DMS79 treated with DMSO at 0.1 percent for 48 hours (cell line): ENCODE results near the gene ZC3H8.

Source experiments
- DNase-seq: peaks from one replicate; lab custom pipeline; 2025; lab: John Stamatoyannopoulos, UW

The ZC3H8 gene

DNA sequence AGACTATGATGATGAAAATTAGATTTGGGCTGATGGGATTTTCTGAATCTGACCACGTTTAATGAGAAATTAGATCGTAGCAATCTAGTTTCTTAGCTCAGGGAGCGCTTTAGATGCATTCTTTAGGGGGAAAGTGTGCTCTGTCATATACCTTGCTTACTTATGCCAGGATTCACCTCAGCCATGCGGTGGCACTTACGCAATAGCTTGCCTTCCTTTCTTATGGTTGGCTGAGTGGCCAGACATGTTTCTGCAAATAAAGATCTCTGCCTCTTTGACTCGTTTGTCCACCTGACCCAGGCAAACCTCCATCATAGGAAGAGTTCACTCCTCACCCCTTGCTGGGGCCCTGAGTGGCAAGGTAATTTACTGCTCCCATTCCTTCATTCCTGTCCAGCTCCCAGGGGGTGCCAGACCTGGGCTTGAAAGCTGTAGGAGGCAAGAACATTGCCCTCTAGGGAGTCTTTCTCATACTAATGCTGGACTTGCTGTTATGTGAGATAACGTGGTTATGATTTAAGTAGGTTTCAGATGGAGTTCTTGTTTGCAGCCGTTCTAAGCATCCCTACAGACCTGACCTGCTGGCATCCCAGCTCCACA, 59.6 kb downstream of the ZC3H8 start:
- no peak for DNase-seq

DNA sequence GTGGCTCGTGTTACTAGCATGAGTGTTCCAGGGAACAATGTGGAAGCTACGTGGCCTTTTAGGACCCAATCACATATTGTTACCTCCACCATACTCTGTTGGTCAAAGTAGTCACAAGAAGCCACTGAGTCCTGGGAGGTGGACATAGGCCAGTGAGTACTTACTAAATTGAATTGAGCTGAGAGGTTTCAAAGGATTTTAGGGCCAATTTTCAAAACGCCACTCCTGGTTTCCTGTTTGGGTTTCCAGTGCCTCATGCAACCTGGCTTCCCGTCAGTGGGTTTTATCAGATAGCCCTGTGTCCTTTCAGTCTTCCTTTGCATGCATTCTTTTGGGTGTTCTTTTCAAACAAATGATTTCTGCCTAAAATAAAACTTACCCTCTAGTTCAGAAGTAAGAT, 60.4 kb downstream of the ZC3H8 start:
- no peak for DNase-seq

DNA sequence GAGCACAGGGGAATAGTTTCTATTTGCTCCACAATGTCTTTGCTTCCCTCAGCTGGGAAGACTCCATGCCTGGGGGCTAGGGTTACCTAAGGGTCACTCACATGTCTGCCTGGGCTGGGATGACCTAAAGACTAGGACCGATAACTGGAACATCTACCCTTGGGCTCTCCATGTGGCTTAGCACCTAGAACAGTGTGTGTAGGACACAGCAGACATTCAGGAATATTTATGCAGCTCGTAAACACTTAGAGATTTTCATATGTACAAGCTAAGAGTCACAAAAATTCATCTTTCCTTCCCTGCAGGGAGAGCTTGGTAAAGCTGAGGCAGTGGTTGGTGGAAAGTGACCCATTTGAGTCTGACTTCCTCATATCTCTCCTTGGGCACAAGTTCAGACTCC, 60.8 kb downstream of the ZC3H8 start:
- DNase-seq = no peak

DNA sequence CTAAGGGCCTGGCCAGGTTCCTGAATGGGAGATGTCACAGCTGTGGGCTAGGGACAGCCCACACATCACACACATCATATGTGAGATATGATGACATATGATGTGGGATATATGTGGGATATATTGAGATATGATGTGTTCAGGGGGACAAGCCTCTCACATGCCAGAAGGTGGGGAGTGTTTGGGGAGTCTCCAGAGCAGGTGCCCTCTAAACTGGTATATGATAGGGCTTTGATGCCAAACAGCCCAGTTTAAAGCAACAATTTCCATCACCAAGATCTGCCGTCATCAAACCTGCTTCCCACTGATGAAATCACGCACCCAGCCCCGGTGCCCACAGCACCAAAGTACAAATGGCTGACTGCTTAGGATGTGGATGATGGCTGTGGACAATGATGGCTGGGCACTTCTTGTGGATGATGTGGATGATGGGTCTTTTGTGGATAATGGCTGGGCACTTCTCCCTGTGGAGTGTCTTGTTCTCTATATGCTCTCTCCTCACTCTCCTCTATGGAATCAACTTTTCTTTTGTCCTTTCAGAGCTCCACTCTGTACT, 65.8 kb downstream of the ZC3H8 start:
- no peak for DNase-seq

DNA sequence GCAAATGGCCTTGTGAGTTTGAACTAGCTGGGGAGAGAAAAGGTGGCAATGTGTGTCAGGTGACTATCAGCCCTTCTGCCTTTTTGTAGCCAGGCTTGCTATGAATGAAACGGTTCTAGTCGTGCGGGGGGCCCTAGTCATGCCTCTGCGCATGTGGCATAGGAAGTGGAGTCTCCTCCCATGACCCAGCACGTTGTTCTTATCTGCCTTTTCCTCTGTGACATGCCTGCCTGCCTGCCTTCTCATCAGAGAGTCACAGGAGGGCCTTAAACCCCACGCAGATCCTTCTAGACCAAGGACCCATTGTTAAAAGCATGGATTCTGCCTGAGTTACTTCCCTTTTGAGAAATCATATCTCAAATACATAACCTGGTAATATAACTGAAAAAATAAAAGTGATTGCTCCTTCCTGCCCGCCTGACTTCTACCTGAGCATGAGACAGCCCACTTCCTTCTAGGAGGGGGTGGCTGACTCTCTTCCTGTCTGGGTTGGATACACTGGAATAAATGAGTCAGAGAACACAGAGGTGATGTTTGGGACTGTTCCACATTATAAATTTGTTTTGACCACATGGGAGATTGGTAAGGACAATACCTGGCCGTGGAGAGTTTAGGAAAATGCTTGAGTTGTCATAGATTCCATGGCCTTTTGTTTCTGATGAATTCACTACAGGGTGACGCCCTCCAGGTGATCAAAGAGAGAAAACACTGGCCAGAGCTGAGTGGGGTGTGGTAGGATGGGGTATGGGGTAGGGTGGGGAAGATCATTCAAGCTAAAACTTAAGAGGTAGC, 66.8 kb downstream of the ZC3H8 start:
- DNase-seq = no peak

DNA sequence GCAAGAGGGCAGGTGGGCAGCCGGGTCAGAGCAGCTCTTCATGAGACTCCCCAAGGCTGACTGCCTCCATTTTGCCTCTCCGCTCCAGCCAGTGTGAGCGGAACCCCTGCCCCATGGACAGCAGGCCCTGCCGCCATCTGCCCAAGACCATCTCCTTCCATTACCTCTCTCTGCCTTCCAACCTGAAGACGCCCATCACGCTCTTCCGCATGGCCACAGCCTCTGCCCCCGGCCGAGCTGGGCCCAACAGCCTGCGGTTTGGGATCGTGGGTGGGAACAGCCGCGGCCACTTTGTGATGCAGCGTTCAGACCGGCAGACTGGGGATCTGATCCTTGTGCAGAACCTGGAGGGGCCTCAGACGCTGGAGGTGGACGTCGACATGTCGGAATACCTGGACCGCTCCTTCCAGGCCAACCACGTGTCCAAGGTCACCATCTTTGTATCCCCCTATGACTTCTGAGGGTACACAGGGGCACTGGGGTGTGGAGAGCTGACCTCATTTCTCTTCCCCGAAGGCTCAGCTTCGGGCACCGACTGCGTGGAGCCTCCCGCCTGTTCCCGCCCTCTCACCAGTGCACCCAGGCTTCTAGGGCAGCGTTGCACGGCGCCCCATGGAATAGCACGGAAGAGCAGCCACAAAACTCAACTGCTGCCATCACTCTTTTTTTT, 67.7 kb downstream of the ZC3H8 start:
- no peak for DNase-seq

DNA sequence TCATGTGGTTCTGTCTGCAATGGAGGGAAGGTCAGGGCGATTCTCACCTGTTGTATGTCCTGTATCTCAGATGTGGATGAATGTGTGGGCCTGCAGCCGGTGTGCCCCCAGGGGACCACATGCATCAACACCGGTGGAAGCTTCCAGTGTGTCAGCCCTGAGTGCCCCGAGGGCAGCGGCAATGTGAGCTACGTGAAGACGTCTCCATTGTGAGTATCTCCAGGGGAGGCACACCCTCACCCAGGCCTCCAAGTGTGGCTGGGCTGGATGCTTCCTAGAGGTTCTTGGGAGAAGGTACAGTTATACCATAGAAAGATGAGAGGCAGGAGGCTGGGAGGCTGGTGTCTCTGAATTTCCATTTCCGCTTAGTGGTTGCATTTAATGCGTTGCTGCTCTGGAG, 69.7 kb downstream of the ZC3H8 start:
- DNase-seq = no peak

DNA sequence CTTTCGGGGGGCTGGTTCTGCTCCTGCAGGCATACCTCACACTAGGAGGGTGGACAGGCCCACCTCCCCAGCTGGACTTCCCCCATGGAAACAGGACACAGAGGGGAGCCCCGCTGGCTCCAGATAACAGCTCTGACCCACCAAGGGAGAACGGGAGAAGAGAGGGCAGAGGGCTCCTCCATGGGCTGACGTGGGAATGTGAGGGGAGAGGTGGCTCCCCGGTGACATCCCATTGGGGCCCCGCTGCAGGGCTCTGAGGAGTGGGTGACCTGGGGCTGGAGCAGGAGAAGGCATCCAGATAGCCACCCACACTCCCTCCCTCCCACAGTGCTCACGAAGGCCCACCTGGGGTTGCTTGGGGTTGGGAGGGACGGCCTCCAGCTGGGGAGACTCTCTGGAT, 70.7 kb downstream of the ZC3H8 start:
- no peak for DNase-seq

DNA sequence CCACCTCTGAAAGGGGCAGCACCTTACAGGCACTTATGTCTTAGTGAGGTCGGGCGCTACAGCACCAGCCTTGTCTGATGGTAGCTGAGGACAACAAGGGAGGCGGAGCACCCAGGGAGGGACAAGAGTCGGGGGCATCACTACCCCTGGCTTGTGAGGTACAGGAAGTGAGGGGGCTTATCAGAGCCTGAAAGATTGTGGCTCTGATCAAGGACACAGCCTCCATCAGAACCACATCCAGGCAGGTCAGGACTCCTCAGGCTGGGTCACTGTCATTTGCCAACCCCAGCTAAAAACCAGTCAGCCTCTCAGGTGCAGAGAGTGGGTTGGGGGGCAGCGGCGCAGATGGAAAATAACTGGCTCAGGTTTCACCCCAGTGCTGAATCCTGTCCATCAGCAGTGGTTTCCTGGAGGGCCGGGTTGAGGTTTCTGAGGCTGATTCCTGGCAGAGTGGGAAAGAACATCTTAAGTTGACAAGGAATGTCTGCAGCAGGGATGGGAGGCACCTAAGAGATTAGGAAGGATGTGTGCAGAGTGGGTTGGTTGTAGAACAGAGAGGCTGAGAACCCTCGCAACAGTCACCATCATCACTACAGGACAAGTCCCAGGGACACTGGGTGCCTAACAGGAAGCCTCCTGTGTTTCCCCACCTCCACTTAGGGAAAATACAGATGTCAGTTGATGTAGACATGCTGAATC, 71.4 kb downstream of the ZC3H8 start:
- DNase-seq = peak; percentile 33

DNA sequence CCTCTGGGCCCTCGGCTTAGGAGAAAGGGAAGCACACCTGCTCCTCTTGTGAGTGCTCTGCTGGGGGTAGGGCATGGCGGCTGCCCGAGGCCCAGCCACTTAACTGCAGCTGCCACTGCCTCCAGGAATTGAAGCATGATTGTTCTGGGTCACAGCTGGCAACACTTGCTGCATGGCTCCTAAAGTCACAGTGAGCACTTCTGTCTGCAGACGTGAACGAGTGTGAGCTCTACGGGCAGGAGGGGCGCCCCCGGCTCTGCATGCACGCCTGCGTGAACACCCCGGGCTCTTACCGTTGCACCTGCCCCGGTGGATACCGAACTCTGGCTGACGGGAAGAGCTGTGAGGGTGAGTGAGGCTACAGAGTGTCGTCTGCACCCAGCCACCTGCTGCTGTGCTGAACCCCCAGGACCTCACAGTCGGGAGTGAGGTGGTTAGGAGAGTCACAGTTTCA, 72.2 kb downstream of the ZC3H8 start:
- DNase-seq = peak; percentile 96

DNA sequence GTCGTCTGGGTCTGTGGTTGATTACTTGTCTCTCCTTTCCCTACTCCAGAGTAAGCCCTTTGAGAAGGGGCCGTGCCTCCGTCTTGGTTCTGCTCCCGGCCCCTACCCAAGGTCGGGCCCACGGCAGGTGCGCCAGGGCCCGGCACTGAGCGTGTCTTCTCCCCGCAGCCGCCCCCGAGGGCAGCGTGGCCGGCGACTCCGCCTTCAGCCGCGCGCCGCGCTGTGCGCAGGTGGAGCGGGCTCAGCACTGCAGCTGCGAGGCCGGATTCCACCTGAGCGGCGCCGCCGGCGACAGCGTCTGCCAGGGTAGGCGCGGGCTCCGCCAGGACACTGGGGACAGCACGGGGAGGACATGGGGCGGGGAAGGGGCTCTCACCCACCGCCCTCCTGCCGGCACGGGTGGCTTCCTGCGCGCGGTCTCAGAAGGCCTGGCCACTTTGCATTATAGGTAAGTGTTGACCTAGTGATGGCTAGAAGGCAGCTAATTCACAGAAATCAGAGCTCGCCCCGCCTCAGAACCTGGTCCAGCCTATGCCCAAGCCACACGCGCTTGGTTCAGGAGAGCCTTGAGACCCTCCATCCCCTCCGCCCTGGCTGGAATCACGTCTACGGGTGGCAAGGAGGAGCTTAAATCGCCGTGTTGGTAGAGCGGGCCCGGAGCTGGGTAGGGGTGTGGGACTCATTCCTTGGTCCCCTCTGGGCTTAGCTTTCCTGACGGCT, 73.1 kb downstream of the ZC3H8 start:
- DNase-seq = peak; percentile 86

DNA sequence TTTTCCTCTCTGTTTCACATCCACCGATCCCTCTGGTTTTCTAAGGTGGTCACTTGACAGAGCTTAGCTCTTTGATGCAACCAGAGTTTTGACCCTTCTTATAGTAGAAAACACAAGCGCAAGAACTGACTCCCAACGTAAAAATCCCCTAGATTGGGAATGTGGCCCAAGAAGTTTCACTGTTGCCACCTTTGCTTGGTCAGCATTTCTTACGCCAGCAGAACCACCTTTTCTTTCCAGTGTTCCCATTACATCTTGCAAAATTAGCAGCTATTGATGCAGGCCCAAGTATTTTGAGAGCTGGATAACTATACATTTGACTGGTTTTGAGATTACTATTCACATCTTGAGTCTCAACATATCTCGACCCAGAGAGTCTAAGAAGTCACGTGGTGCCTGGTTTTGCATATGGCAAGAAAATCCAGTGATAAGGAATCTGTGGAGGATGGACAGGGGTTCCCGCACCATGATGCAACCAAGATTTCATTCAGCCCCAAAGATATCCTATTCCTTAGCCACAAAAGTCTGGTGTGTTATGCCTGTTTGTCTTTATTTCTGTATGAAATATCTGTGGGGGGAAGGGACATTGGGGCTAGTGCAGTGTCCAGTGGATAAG, 78.8 kb downstream of the ZC3H8 start:
- DNase-seq = no peak

DNA sequence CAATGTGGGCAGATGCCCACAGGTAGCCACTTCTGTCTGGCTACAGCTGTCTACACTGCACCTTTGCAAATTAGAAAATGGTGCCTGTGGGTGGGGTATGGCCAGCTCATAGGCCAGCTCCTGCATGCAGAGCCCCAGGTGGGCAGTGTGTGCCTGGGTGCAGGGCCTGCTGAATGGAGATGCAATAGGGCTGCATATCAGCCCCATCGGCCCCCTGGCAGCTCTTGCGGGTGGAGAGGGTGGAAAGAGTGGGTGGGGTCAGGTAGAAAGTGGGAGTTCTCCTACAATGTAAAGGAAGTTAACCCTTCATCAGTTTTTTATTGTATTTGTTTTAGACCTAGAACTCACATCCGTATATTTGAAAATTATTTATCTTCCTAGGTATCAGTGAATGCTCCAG, 79.5 kb downstream of the ZC3H8 start:
- DNase-seq = no peak

DNA sequence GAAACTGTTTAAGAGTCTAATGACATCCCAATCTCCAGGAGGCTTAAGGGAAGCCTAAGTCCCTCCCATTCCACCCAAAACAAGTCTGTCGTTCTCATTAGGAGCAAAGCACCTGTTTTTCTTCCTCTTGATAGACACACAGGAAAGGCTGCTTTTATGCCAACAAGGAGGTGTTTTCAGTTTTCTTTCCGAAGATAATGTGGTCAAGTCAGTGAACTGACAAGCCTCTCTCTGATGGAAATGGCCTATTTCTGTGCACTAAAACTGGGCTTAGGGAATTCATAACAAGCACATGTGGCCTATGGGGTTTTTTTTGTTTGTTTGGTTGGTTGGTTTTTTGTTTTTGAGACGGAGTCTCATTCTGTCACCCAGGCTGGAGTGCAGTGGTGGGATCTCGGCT, 80.5 kb downstream of the ZC3H8 start:
- no peak for DNase-seq

DNA sequence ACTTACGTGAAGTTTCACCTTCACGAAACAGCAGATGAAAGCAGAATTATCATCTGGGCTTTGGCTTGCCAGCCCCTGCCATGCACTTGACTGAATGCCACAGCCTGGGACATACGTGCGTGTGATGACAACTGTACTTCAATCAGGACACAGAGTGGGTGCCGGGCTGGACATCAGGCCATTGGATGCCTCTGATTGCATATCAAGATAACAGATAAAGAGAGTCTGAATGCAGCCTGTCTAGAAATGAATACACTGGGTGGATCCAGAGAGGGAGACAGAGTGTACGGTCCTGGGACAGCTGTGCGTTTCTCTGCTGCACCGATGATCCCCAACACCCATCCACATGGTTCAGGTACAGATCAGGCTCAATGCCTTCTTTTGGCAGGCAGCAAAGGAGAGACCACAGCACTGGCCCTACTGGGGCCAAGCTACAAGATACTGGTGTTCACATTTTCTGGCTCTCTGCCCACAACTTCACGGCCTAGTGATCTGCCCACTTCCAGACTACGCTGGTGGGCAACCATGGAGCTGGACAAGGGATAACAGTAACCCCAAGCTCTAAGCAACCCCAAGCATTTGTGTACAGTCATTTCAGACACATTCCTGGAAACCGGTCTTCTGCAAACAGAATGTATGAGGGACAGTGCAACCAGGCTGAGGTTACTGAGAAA, 81.1 kb downstream of the ZC3H8 start:
- no peak for DNase-seq

DNA sequence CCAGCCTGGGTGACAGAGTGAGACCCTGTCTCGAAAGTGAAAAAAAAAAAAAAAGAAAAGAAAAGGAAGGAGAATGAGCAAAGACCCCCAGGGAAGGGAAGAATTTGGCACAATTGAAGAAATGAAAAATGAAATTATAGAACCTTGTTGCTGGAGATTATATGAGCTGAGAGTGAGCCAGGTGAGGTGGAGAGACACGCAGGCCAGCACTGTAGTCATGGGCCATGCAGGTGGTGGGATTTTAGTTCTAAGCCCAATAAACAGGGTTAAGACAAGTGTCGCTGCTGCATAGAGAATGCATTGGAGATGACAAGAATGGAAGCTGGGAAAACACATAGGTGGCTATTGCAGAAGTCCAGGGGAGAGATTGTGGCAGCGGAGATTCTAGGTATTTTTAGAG, 84.3 kb downstream of the ZC3H8 start:
- no peak for DNase-seq

DNA sequence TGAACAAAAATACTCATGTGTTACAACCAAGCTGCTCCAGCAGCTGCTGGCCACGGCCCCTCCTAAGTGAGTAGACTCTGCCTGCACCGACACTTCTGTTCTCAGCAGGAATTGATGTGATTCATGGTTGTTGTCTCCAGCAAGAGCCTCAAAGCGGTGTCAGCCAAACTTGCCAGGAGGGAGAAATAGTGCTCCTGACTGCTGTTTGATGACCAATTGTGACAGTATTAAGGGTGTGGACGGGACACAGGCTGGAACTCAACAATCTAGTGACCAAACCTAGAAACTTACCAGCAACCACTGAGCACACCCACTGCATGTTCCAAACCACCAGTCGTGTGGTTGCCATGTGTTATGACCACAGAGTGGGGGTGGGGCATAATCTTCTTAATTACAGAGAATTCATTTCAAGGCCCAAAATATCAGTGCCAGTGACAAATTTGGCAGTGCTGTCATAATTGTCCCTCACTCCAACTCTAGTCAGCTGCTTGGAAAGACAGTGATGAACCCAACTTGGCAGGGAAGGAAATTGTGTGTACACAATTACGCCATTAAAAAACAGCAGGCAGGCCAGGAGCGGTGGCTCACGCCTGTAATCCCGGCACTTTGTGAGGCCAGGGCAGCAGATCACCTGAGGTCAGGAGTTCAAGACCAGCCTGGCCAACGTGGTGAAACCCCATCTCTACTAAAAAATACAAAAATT, 86.3 kb downstream of the ZC3H8 start:
- no peak for DNase-seq

DNA sequence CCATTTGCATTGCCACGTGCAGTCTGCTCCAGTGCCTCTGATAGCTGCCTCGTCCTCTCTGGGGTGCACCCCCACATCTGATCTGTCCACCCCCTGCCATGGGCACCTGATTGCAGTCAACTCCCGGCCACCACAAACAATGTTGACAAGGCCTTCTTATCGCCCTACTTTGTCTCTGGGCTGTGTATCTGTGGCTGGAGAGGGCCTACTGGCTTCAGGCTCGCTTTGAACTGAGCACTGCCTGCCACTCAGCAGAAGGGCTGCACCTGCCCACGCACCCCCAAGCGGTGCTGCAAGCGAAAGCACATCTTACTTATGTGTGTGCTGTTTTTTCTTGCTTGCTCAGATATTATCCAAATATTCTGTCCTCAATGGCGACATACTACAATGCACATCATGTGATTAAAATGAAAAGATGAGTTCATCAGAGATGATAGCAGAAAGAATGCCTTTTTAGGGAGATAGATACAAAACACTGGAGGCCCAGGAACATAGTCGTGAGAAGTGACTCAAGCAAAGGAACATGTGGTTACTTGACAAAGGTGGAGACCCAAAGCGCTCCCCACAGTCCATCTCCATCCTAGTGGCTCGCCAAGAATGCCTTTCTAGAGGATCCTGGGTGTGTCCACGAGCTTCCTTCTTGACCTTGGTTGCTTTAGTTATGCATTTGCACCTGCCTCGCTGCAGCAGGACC, 87.9 kb downstream of the ZC3H8 start:
- no peak for DNase-seq

DNA sequence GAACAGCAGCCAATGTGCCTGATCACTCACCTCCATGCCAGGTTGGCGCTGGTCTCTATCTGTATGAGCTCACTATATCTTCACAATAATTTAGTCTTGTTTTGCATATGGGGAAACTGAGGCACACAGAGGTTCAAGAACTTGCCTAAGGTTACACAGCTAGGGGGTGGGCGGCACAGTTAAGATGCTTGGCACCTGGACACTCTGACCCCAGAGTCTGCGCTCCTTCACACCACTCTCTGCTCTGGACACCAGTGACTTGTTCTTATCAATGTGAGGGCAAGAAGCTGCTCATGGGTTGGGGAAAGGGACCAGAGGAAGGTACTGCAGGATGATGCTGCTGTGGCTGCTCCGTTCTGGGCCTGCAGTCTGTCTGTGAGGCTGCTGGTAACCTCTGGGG, 89.5 kb downstream of the ZC3H8 start:
- DNase-seq = no peak
